HepG2 (cell line): ENCODE measurements around the gene RPUSD4. TPM values are rescaled to one million over a fixed set of nuclear protein-coding genes. Genes with fewer than 3 reads are reported as not detected.

Experiments
- AGO2 ChIP-seq: fragments of 200-400 bp; formaldehyde crosslinking; optimal IDR thresholded peaks from 2 replicates; pipeline ENCODE3; 2017; ENCODE audit warnings: mild to moderate bottlenecking, low read depth, low read length, moderate library complexity
- BCL6 ChIP-seq: IDR thresholded peaks from 2 replicates; pipeline ENCODE4 v1.6.1; 2016; ENCODE audit warnings: missing genetic modification reagents, missing compliant biosample characterization
- BRCA1 ChIP-seq: sonication (generic); formaldehyde crosslinking; IDR thresholded peaks from 2 replicates; pipeline ENCODE4 v1.4.0; 2020; ENCODE audit warnings: missing genetic modification reagents
- CCAR2 ChIP-seq: fragments of 200-400 bp; formaldehyde crosslinking; optimal IDR thresholded peaks from 2 replicates; pipeline ENCODE3; 2018; ENCODE audit warnings: low read depth, mild to moderate bottlenecking, low read length, moderate library complexity
- CREB1 ChIP-seq, 2 experiments: fragments of 450-650 bp in 1 of 2; IDR thresholded peaks; 2 replicates each; pipeline ENCODE4 v1.6.1; 2016 to 2017; ENCODE audit warnings: control low read depth in 1 of 2, mild to moderate bottlenecking in 1 of 2, missing compliant biosample characterization in 1 of 2, missing genetic modification characterization in 1 of 2
- HNF4A ChIP-seq: sonication (generic); formaldehyde crosslinking; IDR thresholded peaks from 2 replicates; pipeline ENCODE4 v1.4.0; 2020; ENCODE audit warnings: missing genetic modification reagents
- ISL2 ChIP-seq: sonication (generic); formaldehyde crosslinking; IDR thresholded peaks from 2 replicates; pipeline ENCODE4 v1.5.0; 2020; ENCODE audit warnings: missing genetic modification reagents
- KDM5B ChIP-seq: sonication (generic); formaldehyde crosslinking; IDR thresholded peaks from 2 replicates; pipeline ENCODE4 v1.4.0; 2020; ENCODE audit warnings: missing genetic modification reagents, mild to moderate bottlenecking, borderline replicate concordance
- PRMT3 ChIP-seq: sonication (generic); formaldehyde crosslinking; IDR thresholded peaks from 2 replicates; pipeline ENCODE4 v1.8.1; 2022; ENCODE audit warnings: low read depth, mild to moderate bottlenecking, moderate library complexity, missing genetic modification reagents, borderline replicate concordance
- RFX3 ChIP-seq: IDR thresholded peaks from 2 replicates; pipeline ENCODE4 v1.6.1; 2016; ENCODE audit warnings: missing biosample characterization, missing genetic modification reagents
- SKI ChIP-seq: fragments of 450-650 bp; IDR thresholded peaks from one replicate; pipeline ENCODE4 v1.6.1; 2018; ENCODE audit warnings: mild to moderate bottlenecking; ENCODE audit not compliant: partially characterized antibody
- SRF ChIP-seq: IDR thresholded peaks from 2 replicates; pipeline ENCODE4 v1.6.1; 2011; ENCODE audit warnings: mild to moderate bottlenecking, low read depth, low read length, moderate library complexity
- SRY ChIP-seq: sonication (generic); formaldehyde crosslinking; IDR thresholded peaks from 2 replicates; pipeline ENCODE4 v1.8.0; 2022; ENCODE audit warnings: mild to moderate bottlenecking, missing genetic modification reagents
- TBL1XR1 ChIP-seq: fragments of 150-350 bp; IDR thresholded peaks from 2 replicates; pipeline ENCODE4 v1.6.1; 2014; ENCODE audit warnings: borderline replicate concordance, low read length; ENCODE audit not compliant: partially characterized antibody
- ZKSCAN5 ChIP-seq: sonication (generic); formaldehyde crosslinking; IDR thresholded peaks from 2 replicates; pipeline ENCODE4 v1.5.1; 2020; ENCODE audit warnings: mild to moderate bottlenecking, missing genetic modification reagents
- ZNF329 ChIP-seq: sonication (generic); formaldehyde crosslinking; IDR thresholded peaks from 2 replicates; pipeline ENCODE4 v1.9.0; 2021; ENCODE audit warnings: low read depth, mild to moderate bottlenecking, missing genetic modification reagents
- ZNF816 ChIP-seq: sonication (generic); formaldehyde crosslinking; IDR thresholded peaks from 2 replicates; pipeline ENCODE4 v1.8.0; 2022; ENCODE audit warnings: missing genetic modification reagents, mild to moderate bottlenecking, borderline replicate concordance
- polyA plus RNA-seq, 8 experiments: library from polyadenylated mRNA; depleted of rRNA in 3 of 8; stranded (reverse) in 7 of 8; unstranded in 1 of 8; fragments of >200 nt; fragmentation: Illumina TruSeq in 4 of 8; extraction: Trizol in 4 of 8; gene quantifications; 2 replicates each; pipeline versions ENCODE4 v1.2.1 to v1.2.3, GENCODE V29; 2011 to 2016; ENCODE audit warnings: low read depth in 4 of 8, missing spikeins in 1 of 8, mixed read lengths in 1 of 8; ENCODE audit not compliant: insufficient read depth in 1 of 8
- total RNA-seq, 5 experiments: library from RNA; depleted of rRNA; stranded (reverse); fragments of >200 nt; fragmentation: Illumina TruSeq; extraction: Trizol; gene quantifications; 2 replicates each; pipeline ENCODE4 v1.2.3, GENCODE V29; 2016; ENCODE audit warnings: low read depth in 1 of 5
- TF ChIP-seq, protein P1 (sequence below): sonication (generic); formaldehyde crosslinking; IDR thresholded peaks from 2 replicates; pipeline ENCODE4 v1.8.1; 2022; ENCODE audit warnings: mild to moderate bottlenecking, missing genetic modification reagents
- TF ChIP-seq, protein P2 (sequence below): sonication (generic); formaldehyde crosslinking; IDR thresholded peaks from 2 replicates; pipeline ENCODE4 v1.4.0; 2020; ENCODE audit warnings: mild to moderate bottlenecking, missing genetic modification reagents
- TF ChIP-seq, protein P3 (sequence below): sonication (generic); formaldehyde crosslinking; IDR thresholded peaks from 2 replicates; pipeline ENCODE4 v1.8.0; 2022; ENCODE audit warnings: low read depth, missing genetic modification reagents
- TF ChIP-seq, protein P4 (sequence below): sonication (generic); formaldehyde crosslinking; IDR thresholded peaks from 2 replicates; pipeline ENCODE4 v1.4.0; 2020; ENCODE audit warnings: mild to moderate bottlenecking, missing genetic modification reagents, borderline replicate concordance

Gene RPUSD4
- total and polyA plus RNA-seq, 2 of the 13 experiments (the other 11 are each of a cell fraction or from before 2014, with no cell fraction given): 45.0 to 52.9 TPM

DNA sequence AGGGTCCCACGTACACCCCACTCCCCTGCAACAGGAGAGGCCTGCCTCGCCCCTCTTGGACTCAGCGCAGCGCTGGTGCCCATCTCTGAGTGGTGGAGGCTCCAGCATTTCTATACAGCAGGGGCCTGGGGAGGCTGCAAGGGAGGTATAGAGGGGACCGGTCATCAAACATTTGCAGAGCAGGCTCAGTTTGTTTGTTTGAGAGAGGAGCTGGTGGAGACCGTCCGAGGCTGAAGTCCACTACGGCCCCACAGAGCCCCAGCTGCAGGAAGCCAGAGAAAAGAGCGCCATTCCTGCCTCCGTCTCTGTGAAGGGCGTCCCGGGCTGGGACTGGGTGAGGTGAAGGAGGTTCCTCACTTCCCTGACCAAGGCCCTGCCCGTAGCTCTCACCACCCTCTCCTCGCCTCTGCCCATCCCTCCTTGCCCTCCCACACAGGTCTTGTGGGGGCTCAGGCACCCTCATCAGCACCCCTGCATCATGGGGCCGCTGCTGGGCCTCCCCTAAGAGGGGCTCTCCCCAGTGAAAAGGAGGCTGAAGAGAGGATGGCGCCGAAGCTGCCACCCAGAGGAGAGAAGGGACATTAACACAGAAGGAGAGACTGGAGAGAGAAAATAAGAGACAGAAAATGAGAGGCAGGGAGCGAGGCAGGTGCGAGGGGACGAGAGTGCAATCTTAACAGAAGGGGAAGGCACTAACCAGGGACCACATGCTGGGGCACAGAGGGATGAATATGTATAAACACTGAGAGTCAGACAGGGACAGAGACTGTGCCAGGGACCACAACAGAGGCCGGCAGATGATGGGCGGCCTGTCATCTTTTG, 24.5 kb downstream of the RPUSD4 start (continued):
- TF ChIP-seq ISL2 (CRISPR knock-in tag) (peak; percentile 61; the same call in 1 of the 2 replicates), BCL6 (CRISPR knock-in tag) (peak; percentile 47; the same call in 1 of the 2 replicates), CREB1 (IDR thresholded peaks at IDR 0.05) (no peak), CREB1 (CRISPR knock-in tag; IDR thresholded peaks at IDR 0.05) (no peak), AGO2 (no peak), HNF4A (CRISPR knock-in tag) (peak; percentile 89), KDM5B (CRISPR knock-in tag) (no peak), ZNF816 (no peak), ZNF329 (CRISPR knock-in tag) (no peak), RFX3 (CRISPR knock-in tag) (no peak), TBL1XR1 (no peak), BRCA1 (CRISPR knock-in tag) (no peak), PRMT3 (no peak), SKI (peak; percentile 15), SRF (no peak), CCAR2 (no peak), ZKSCAN5 (peak; percentile 36; the same call in 1 of the 2 replicates), SRY (no peak)
- TF ChIP-seq, protein P1, sequence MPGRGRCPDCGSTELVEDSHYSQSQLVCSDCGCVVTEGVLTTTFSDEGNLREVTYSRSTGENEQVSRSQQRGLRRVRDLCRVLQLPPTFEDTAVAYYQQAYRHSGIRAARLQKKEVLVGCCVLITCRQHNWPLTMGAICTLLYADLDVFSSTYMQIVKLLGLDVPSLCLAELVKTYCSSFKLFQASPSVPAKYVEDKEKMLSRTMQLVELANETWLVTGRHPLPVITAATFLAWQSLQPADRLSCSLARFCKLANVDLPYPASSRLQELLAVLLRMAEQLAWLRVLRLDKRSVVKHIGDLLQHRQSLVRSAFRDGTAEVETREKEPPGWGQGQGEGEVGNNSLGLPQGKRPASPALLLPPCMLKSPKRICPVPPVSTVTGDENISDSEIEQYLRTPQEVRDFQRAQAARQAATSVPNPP (CRISPR knock-in tag): no peak
- TF ChIP-seq, protein P2, sequence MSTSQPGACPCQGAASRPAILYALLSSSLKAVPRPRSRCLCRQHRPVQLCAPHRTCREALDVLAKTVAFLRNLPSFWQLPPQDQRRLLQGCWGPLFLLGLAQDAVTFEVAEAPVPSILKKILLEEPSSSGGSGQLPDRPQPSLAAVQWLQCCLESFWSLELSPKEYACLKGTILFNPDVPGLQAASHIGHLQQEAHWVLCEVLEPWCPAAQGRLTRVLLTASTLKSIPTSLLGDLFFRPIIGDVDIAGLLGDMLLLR (CRISPR knock-in tag): 0 out of 2 replicates have a peak, but pooled peaks have one; percentile 55
- TF ChIP-seq, protein P3, sequence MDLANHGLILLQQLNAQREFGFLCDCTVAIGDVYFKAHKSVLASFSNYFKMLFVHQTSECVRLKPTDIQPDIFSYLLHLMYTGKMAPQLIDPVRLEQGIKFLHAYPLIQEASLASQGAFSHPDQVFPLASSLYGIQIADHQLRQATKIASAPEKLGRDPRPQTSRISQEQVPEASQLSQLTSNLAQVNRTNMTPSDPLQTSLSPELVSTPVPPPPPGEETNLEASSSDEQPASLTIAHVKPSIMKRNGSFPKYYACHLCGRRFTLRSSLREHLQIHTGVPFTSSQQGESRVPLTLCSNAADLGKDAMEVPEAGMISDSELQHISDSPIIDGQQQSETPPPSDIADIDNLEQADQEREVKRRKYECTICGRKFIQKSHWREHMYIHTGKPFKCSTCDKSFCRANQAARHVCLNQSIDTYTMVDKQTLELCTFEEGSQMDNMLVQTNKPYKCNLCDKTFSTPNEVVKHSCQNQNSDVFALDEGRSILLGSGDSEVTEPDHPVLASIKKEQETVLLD (CRISPR knock-in tag): no peak
- TF ChIP-seq, protein P4, sequence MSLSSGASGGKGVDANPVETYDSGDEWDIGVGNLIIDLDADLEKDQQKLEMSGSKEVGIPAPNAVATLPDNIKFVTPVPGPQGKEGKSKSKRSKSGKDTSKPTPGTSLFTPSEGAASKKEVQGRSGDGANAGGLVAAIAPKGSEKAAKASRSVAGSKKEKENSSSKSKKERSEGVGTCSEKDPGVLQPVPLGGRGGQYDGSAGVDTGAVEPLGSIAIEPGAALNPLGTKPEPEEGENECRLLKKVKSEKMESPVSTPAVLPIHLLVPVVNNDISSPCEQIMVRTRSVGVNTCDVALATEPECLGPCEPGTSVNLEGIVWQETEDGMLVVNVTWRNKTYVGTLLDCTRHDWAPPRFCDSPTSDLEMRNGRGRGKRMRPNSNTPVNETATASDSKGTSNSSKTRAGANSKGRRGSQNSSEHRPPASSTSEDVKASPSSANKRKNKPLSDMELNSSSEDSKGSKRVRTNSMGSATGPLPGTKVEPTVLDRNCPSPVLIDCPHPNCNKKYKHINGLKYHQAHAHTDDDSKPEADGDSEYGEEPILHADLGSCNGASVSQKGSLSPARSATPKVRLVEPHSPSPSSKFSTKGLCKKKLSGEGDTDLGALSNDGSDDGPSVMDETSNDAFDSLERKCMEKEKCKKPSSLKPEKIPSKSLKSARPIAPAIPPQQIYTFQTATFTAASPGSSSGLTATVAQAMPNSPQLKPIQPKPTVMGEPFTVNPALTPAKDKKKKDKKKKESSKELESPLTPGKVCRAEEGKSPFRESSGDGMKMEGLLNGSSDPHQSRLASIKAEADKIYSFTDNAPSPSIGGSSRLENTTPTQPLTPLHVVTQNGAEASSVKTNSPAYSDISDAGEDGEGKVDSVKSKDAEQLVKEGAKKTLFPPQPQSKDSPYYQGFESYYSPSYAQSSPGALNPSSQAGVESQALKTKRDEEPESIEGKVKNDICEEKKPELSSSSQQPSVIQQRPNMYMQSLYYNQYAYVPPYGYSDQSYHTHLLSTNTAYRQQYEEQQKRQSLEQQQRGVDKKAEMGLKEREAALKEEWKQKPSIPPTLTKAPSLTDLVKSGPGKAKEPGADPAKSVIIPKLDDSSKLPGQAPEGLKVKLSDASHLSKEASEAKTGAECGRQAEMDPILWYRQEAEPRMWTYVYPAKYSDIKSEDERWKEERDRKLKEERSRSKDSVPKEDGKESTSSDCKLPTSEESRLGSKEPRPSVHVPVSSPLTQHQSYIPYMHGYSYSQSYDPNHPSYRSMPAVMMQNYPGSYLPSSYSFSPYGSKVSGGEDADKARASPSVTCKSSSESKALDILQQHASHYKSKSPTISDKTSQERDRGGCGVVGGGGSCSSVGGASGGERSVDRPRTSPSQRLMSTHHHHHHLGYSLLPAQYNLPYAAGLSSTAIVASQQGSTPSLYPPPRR (CRISPR knock-in tag): peak; percentile 59
